GM12873 (cell line): ENCODE measurements around the gene FBXO36.
A peak's percentile ranks its signal among the peaks of the same experiment; 100 is the strongest.

Source experiments
- CTCF ChIP-seq: IDR thresholded peaks from 2 replicates; pipeline ENCODE4 v1.5.1; 2012; ENCODE audit warnings: low read depth, mild to moderate bottlenecking, moderate library complexity, low read length, control low read depth; ENCODE audit not compliant: insufficient read depth; ENCODE audit errors: missing control alignments

Gene FBXO36

GRCh38 chr2:229980431-229981184, 58.3 kb downstream of the FBXO36 start:
- TF ChIP-seq CTCF: no peak

- TF ChIP-seq CTCF: no peak
Observed at GRCh38 chr2:229993236-229993635, 70.9 kb downstream of the FBXO36 start.

GRCh38 chr2:229996320-229996719, 74.0 kb downstream of the FBXO36 start:
- no peak for TF ChIP-seq CTCF

- TF ChIP-seq CTCF: no peak
Observed at GRCh38 chr2:229997565-229997964, 75.3 kb downstream of the FBXO36 start.

GRCh38 chr2:230000118-230000841, 78.0 kb downstream of the FBXO36 start:
- no peak for TF ChIP-seq CTCF

GRCh38 chr2:230007931-230008707, 85.8 kb downstream of the FBXO36 start:
- TF ChIP-seq CTCF: peak; percentile 74

- TF ChIP-seq CTCF: no peak
Observed at GRCh38 chr2:230008708-230009066, 86.4 kb downstream of the FBXO36 start.
